AG09319 (cell line): Measurements from ENCODE around the gene SPDYE17.
"Not testable (repeated sequence)": the region's sequence is repeated elsewhere in the genome, so short reads cannot be mapped to it uniquely, and the experiment has no call there.

Experiments
- DNase-seq: peaks from one replicate; pipeline ENCODE4 v3.0.0-alpha.2; 2010; ENCODE audit warnings: low read depth; ENCODE audit errors: extremely low read depth

SPDYE17 gene, protein sequence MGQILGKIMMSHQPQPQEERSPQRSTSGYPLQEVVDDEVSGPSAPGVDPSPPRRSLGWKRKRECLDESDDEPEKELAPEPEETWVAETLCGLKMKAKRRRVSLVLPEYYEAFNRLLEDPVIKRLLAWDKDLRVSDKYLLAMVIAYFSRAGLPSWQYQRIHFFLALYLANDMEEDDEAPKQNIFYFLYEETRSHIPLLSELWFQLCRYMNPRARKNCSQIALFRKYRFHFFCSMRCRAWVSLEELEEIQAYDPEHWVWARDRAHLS

DNA sequence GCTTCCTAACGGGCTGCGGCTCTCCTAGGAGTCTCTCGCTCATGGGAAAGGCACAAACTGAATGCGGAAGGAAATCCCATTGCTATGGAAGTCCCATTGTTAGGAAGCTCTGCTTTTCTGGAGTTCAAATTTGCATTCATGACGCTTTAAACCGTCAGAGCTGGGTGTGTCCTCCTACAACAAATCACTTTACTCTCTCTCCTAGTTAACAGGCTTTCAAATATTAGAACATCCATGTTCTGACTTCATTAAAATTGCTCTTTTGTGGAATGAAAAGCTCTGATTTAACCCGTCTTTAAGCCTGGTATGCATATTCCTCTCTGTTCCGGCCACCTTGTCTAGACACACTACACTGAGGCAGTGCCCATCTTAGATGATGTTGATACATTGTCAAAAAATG, at the start of gene SPDYE17:
TSS of gene SPDYE17 (minus strand) at position 101 of the 400 bp plus-strand sequence. CDS start 1,791 bp downstream, outside the sequence.
- not testable (repeated sequence) for DNase-seq

- DNase-seq: not testable (repeated sequence)
Measured at GRCh38 chr7:77080236-77080635, 48.1 kb upstream of the SPDYE17 start.

GRCh38 chr7:77079624-77080023, 47.5 kb upstream of the SPDYE17 start:
- DNase-seq: not testable (repeated sequence)

GRCh38 chr7:77079112-77079511, 47.0 kb upstream of the SPDYE17 start:
- not testable (repeated sequence) for DNase-seq

DNA sequence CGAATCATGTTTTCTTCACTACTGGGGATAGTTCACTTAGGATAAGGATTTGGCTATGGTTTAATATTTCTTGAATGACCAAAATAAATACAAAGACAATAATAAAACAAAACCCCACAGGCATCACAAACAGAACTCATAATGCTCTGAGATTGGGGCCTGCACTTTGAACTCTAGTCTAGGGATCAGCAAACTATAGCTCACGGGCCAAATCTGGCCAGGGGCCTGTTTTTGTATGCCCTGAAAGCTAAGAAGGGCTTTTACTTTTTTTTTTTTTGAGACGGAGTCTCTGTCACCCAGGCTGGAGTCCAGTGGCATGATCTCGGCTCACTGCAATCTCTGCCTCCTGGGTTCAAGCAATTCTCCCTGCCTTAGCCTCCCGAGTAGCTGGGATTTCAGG, 44.9 kb upstream of the SPDYE17 start:
- DNase-seq: not testable (repeated sequence)

GRCh38 chr7:77074786-77075396, 42.7 kb upstream of the SPDYE17 start:
- not testable (repeated sequence) for DNase-seq

DNA sequence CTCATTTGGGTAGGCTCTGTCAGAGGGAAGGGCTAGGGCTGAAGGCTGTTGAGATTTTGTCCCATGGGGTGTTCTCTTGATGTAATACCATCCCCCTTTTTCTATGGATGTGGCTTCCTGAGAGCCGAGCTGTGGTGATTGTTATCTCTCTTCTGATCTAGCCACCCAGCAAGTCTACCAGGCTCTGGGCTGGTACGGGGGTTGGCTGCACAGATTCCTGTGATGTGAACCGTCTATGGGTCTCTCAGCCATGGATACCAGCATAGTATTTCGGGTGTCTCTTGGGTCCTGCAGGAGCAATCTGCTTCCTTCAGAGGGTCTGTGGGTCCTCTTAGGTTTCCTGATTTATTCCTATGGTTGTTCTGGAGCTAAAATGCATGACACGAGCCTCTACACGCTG, 38.9 kb upstream of the SPDYE17 start:
- not testable (repeated sequence) for DNase-seq

- DNase-seq: not testable (repeated sequence)
Measured at GRCh38 chr7:77065869-77066268, 33.7 kb upstream of the SPDYE17 start.

DNA sequence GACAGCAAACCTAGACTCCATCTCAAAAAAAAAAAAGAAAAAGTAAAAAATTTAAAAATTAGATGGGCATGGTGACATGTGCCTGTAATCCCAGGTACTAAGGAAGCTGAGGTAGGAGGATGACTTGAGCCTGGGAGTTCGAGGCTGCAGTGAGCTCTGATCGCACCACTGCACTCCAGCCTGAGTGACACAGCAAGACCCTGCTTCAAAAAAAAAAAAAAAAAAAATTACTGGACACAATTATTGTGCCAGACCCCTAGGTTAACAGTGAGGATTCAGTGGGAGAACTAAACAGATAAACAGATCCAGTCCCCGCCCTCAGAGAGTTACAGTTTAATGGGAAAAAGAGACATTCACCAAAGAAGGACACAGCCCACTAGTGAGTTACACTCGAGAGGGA, 31.6 kb upstream of the SPDYE17 start:
- DNase-seq: not testable (repeated sequence)

- not testable (repeated sequence) for DNase-seq
Measured at GRCh38 chr7:77062557-77062956, 30.4 kb upstream of the SPDYE17 start, which contains the start of gene SPDYE18. TSS of gene SPDYE18 (minus strand) at chr7:77062558. CDS start at chr7:77060512, 2,046 bp downstream.

- not testable (repeated sequence) for DNase-seq
Measured at GRCh38 chr7:77026349-77026748, 5.8 kb downstream of the SPDYE17 start.

- not testable (repeated sequence) for DNase-seq
Measured at GRCh38 chr7:77010074-77010680, 22.0 kb downstream of the SPDYE17 start.

- DNase-seq: not testable (repeated sequence)
Measured at GRCh38 chr7:77008000-77008399, 24.2 kb downstream of the SPDYE17 start.

DNA sequence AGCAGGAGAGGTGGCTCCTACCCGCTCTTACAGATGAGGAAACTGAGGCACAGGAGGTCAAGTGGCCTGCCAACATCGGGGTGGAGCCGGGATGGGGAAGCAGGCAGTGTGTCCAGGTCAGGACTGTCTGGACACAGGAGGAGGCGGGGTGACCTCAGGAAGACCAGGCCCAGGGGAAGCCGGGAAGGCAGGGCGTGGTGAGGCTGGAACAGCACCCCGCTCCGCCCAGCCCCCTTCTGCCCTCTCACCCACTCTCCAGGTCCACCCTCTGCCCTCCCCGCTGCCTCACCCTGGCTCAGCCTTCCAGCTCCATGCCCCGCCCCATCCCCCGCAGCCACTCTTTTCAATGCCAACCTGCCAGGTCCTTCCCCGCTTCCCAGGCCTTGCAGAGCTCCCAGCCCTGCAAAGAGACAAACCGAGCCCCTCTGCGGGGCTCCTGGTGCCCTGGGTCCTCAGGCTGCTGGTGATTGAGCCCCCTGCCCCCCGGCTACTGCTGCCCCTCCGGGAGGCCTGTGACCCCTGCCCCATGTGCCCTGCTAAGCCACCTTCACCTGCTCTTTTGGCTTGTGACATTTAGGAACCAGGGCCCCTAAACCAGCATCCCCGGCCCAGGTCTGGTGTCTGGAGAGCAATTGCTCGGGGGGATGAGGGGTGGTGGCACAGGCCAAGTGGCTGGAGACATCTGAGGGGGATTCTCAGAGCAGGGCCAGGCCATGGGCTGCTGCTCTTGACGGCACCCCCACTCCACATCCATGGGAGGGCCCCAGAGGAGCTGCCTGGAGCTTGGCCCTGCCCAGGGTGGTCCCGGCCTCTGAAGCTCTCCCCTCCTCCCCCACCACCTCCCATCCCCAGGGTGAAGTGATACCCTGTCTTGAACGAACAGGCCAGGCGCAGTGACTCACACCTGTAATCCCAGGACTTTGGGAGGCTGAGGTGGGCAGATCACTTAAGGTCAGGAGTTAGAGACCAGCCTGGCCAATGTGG, 25.7 kb downstream of the SPDYE17 start:
- not testable (repeated sequence) for DNase-seq

DNA sequence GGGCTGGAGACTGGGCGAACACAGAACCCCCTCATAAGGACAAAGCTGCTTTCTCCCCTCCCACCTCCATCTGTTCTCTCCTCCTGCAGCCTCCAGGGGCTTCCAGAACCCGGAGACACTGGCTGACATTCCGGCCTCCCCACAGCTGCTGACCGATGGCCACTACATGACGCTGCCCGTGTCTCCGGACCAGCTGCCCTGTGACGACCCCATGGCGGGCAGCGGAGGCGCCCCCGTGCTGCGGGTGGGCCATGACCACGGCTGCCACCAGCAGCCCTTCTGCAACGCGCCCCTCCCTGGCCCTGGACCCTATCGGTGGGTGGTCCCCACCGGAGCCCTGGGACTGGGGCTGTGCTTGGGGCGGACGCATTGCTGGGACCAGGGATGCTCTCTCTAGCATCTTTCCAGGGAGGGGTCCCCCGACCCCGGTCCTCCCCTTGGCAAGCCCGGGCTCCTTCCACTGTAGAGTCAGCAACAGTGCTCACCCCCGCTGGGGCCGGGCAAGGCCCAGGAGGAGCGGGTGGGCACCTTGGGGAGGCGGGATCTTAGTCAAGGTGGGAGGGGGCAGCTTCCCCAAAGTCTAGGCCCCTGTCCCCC, 26.6 kb downstream of the SPDYE17 start:
- DNase-seq: not testable (repeated sequence)

DNA sequence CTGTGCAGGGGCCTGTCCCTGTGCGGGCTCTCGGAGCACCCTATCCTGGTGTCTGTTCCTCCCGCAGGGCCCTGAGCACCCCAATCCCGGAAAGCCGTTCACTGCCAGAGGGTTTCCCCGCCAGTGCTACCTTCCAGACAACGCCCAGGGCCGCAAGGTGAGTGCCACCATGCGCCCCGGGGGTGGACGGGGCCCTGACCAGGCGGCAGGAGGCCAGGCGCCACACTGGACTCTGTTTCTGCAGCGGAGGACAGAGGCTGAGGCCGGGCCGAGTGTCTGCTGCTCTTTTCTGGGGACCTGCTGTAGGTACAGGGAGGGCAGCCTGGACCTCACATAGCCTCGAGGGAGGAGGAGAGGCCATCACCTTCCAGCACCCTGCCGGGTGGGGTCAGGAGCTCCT, 28.0 kb downstream of the SPDYE17 start:
- DNase-seq: not testable (repeated sequence)

DNA sequence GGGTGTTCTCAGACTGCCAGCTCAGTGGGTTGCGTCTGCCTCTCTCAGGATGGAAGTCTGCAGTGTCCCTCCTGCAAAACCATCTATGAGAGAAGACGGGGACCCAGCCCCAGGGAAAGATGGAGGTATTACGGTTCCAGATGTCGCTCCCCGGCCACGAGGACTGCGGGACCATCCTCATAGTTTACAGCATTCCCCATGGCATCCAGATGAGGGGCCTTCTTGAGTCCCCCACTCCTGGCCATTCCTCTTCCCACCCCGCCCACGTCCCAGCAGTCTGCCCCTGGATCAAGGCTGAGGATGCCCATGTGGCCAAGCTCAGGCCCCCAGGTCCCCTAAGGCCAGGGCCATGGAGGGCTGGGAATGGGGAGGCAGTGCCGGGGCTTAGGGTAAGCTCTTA, 28.9 kb downstream of the SPDYE17 start:
- DNase-seq: not testable (repeated sequence)

GRCh38 chr7:77002678-77003233, 29.4 kb downstream of the SPDYE17 start:
- not testable (repeated sequence) for DNase-seq

- DNase-seq: not testable (repeated sequence)
Measured at GRCh38 chr7:77002104-77002503, 30.1 kb downstream of the SPDYE17 start.
